ENCODE data around the gene CD1D.
"Not testable (repeated sequence)": the region's sequence is repeated elsewhere in the genome, so short reads cannot be mapped to it uniquely, and the experiment has no call there.

Gene CD1D

DNA sequence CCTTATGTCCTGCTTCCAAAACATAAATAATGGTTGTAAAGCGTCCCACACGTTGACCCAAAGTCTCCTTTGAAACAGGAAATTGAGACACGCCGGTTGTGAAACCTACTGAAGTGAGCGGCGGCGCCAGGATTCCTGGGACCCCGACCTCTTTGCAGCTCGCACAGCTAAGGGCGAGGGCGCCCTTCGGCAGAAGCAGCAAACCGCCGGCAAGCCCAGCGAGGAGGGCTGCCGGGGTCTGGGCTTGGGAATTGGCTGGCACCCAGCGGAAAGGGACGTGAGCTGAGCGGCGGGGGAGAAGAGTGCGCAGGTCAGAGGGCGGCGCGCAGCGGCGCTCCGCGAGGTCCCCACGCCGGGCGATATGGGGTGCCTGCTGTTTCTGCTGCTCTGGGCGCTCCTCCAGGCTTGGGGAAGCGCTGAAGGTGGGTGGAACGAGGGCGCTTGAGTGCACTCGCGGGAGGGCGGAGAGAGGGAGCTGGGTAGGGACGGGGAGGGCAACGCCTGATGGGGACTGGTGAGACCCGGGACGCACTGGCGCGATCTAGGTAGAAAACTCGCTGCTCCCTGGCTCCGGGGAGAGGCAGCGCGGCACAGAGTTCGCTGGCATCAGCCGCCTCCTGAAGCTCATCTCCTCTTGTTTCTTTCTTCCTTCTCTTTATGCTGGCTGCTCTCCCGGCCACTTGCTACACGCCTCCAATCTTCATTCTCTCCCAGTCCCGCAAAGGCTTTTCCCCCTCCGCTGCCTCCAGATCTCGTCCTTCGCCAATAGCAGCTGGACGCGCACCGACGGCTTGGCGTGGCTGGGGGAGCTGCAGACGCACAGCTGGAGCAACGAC, at the start of gene CD1D:
Gene CD1D, plus strand, starts transcription at position 155 of the 836 bp plus-strand sequence. Its CDS starts 207 bp downstream, at position 362.
- DNase-seq (ENCODE audit: low read depth) = no peak

DNA sequence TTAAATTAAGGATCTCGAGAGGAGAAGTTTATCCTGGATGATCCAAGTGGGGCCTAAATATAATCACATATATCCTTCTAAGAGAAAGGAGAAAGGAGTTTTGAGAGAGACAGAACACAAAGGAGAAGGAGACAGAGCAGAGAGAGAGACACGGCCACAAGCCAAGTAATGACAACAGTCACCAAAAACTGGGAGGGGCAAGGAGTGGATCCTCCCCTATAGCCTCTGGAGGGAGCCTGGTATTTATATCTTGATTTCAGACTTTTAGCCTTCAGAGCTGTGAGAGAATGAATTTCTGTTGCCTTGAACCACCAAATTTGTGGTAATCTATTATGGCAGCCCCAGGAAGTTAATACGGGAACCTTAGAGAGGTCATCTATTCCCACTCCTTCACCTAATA, 49.5 kb upstream of the CD1D start:
- DNase-seq (ENCODE audit: low read depth) = no peak

DNA sequence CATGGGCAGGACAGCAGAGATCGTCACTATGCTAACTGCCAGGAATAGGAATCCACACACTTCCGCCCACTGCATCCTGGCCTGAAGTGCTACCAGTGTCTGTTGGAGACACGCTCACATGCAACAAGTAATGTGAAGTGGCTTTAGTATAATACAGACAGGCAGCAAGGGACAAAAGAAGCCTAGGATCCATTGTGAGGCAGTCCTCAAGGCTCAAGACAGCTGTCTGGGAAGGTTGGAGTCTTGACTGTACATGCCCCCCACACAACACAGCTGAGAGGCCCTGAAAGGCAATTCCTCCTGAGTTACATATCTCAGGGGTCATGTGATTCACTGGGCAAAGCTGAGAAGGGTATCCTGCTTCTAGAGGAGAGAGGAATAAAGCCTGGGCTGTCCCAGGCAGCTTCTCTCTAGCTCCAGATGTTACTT, 39.9 kb upstream of the CD1D start:
- DNase-seq (ENCODE audit: low read depth) = no peak

DNA sequence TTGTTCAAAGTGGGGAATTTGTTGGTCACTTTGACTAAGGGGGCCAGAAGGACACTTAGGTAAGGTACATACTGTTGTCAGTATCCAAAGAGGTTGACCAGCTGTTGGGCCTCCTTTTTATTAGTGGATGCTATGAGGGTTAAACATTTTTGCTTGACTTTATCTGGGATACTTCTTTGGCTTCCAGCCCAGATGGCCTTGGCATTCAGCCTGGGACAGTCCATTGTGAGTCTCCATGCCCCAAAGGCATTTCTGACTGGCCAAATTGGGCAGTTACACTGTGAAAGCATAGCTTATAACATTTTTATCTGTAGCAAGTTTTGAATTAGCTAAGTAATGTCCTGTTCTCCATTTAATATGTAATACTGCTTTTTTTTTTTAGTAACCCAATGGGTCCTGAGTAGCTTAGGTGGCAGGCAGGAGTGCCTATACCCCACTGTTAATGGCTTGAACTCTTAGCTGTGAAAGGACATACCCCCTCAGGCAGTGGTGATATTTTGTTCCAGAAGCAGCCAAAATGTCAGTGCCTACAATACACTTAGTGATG, 35.4 kb upstream of the CD1D start:
- no peak for DNase-seq (ENCODE audit: low read depth)

DNA sequence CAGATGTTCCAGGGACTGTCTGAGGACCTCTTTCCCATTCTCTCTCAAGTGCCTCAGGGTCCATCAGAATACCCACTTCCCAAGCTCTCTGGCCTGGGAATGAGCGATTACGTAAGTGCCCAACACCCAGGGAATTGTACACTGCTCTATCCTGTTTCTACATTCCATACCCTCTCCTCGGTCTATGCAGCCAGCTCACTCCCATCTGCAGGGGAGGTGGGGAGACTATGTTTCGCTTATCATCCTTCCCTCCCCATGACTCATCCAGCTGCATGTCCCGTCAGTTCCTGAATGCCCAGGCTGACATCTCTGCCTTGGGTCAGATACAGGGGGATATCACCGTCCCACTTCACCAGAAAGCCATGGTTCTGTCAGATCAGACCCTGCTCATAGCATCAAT, 34.5 kb upstream of the CD1D start:
- DNase-seq (ENCODE audit: low read depth) = no peak

DNA sequence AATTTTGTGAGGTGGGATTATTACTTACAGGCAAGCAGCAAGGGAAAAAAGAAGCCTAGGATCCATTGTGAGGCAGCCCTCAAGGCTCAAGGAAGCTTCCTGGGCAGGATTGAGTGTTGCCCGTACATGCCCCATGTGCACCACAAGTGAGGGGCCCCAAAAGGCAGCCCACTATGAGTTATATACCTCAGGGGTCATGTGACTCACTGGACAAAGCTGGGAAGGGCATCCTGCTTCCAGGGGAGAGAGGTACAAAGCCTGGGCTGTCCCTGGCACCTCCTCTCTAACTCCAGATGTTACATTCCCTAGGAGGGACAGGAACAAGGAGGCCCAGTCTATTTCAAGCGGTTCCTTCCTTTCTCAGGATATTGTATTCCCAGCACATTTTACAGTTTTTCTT, 34.0 kb upstream of the CD1D start:
- no peak for DNase-seq (ENCODE audit: low read depth)

DNA sequence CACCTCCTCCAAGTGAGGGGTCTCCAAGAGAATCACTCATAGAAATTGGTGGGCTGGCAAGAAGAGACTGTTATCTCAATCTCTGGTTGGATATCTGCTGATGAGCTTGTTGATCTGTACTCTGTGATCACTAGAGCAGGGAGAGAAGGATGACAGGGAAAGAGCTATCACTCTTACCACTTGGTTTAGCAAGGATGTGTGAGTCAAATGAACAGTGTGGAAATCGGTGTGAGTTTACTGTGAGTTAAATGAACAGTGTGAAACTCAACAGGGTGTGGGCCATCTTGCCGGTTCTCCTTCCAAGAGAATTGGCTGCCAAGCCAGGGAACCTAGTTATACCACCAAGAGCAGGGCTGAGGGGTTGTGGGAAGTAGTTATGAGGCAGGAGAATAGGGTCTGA, 33.3 kb upstream of the CD1D start:
- DNase-seq (ENCODE audit: low read depth) = no peak

DNA sequence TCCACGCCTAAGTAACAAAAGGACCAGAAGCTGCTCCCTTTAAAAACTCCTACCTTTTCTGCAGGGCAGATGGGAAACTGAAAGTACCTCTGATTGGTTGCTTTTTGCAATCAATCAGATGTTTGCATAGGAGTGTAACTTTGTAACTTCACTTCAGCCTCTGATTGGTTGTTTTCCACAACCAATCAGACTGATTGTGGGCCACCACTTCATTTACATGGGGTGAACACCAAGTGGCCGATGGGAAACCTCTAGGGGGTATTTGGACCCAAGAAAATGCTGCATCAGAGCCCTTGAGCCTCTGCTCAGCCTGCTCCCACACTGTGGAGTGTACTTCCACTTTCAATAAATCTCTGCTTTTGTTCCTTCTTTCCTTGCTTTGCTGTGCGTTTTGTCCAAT, 32.8 kb upstream of the CD1D start:
- DNase-seq (ENCODE audit: low read depth) = no peak

DNA sequence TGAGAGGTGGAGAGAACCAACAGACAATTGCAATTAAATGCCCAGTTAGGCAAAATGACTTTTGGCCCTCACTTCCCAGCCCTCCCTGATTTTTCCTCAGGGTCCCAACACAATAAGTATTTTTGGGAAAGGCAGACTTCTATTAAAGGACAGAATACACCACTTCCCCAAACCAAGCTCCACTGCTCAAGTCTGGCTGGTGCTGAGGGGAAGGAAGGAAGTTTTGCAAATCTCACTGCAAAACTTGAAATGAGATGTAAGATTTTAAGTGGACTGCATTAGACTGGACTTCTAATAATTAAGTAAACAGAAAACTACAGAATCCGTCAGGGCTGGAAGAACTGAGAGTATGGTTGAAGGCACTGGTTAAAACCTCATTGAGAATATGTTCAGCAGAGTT, 32.2 kb upstream of the CD1D start:
- no peak for DNase-seq (ENCODE audit: low read depth)

DNA sequence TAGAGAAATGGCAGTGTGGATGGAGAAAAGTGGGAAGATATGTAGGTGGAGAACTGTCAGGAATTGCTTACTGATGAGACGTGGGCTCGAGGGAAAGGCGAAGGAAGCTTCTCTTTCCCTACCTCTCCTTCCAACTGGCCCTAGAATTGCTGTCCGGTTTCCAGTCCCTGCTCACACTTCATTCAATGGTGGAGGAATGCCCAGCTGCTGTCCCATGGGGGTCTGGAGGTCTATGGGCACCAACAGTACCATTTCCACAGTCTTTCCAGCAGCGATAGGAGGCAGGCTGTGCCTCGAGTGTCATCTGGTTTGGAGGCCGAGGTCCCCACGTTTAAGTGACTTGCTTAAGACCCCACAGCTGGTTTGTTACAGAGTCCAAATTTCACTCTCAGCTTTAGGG, 31.5 kb upstream of the CD1D start:
- no peak for DNase-seq (ENCODE audit: low read depth)

DNA sequence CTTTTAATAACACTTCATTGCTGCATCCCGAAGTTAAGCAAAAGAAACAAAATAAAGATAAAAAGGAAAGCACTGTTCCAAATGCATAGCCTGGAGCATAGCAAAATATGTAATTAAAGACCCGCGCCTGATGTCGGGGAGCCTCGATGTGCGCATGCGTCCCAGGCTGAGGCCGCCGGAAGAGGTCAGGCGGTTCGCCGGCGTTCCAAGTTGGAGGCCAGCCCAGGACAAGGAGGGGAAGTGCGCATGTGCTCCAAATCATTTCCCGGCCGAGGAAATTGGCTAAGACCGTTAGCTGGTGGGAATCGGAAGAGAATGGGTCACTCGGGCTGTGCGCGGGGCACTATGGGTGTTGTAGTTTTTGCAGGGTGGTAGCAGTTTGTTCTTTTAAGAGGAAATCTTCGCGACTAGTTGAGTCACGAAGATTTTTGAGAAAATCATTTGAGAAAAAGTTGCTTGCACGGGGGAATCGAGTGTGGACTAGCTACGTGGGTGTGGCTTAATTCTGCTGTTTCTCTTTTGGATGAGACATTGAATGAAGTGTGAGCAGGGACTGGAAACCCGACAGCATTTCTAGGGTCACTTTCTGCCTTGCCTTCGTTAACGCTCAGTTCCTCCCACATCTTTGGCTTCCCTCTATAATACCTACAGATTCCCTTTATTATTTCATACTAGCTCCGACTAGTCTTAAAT, 31.0 kb upstream of the CD1D start:
- DNase-seq (ENCODE audit: low read depth) = peak; percentile 50

DNA sequence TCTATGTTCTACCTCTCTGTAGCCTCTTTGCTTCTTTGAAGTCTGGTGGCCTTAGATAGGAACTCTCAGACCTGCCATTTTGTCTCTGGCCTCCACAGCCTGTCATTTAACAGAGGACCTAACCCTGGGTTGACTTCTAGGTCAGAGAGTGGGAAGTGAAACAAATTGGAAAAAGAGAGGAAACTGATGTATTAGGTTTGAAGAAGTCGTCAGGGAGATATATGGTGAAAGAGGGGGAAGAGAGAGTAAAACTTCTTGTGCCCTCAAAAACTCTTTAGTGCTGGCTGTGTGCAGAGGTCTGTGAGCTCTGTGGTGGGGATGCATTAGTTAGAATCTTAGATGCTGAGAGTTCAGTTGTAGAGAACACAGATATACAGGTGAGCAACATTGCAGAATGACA, 30.2 kb upstream of the CD1D start:
- DNase-seq (ENCODE audit: low read depth) = no peak

DNA sequence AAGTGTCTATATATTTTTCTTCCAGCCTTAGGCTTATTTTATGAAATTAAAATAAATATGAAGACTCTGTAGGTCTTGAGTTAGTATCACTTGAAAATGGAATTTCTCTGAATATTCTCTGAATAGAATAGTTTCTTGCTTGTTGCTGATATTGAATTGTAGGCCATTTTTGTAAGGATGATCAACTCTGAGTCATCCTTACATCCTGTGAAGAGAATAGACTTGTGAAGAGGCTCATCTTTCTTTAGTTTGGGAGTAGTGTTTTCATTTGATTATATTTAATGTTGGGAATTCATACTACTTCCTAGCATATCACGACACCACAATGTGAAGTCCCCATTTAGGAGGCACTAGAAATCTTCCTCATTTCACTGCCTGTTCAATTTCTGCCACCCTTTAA, 27.5 kb upstream of the CD1D start:
- no peak for DNase-seq (ENCODE audit: low read depth)

DNA sequence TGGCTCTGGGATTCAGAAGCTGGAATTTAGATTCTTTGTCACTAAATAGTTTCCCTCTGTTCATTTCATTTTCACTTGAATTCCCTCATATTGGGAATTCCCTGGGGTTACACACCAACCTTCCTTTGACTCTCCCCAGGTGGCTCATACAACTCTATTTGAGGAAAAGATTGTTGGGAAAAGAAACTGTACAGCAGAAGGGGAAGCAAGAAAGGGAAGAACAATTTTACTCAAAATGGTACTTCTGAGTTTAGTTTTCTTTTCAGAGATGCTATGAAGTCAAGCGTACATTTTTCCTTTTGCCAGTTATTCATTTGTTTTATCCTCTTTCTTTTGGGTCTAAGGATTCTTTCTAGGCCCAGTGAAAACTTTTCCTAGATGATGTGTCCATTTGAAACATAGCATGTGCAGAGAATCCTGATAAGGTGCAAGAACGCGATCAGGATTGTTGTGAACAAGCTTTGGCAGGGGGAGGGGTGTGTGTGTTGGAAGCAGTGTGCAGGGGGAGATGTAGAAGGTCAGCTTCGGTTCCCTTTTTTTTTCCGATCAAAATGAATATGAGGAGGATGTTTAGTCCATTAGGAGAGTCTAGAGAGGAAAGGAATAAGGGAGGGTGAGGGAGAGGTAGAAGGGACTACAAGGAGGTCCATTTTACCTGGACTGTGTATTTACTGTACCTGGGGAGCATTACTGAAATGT, 26.8 kb upstream of the CD1D start:
- DNase-seq (ENCODE audit: low read depth) = no peak

DNA sequence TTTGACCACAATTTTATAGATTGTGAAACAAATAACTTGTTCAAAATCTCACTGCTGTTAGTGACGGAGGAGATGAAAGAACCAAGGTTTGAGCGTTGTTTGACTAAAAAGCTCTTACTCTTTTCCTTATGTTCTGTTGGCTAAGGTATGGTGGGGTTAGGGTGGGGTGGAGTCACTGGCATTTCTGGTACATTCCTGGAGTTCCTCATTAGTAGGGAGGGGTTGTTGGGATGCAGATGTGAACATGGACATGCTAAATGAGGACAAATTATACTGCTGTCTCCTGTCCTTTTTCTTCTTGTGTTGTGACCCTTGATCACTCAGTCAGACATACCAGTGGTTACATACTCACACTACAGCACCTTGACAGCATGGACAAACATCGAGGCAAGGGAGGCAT, 26.2 kb upstream of the CD1D start:
- no peak for DNase-seq (ENCODE audit: low read depth)

DNA sequence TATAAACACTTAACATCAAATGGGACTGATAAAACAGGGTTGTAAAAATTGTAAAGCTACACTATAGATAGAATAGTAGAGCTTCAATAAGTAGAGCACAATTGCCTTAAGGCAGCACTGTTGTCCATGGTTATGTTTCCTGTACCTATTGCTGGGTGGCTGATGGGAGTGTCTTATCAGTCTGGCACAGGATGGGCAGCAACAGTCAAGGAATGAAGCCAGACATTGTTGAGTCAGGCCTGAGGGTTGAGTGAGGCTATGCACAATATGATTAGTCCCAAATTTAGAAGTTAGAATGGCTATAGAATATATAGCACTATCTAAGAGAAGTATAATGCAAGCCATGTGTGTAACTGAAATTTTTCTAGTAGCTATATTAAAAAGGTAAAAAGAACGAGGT, 25.0 kb upstream of the CD1D start:
- no peak for DNase-seq (ENCODE audit: low read depth)

DNA sequence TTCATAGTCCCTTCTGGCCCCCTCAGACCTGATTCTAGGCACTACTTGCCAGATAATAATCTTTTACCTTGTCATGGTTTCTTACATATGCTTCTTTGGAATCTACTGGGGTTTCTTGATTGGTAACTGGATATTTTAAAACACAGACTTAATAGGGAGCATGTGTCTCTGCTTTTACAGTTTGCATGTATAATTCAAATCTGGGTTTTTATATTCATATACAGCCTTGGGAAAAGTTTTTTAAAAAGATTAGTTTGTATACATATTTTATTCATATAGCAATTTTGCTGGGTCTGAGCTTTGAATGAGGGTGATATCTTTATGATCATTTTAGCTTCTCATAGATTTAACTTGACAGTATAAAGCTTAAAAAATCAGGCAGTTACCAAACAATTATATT, 21.1 kb upstream of the CD1D start:
- DNase-seq (ENCODE audit: low read depth) = no peak

DNA sequence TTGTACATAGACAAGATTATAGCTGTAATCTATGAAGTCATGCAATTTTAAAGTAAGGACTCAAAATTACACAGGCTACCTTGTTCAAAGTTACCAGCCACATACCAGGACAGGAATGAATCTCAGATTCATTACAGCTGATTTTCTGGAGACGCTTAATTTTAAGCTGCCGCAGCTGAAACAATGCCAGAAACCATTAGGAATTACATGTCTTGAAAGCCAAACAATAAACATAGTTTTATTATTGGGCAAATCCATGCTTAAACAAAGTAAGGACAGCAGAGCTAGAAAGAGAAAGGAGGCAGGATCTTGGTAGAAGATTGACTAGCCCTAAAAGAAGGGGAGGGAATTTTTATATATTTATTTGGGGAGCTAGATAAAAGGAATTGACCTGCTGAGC, 19.2 kb upstream of the CD1D start:
- DNase-seq (ENCODE audit: low read depth) = no peak

DNA sequence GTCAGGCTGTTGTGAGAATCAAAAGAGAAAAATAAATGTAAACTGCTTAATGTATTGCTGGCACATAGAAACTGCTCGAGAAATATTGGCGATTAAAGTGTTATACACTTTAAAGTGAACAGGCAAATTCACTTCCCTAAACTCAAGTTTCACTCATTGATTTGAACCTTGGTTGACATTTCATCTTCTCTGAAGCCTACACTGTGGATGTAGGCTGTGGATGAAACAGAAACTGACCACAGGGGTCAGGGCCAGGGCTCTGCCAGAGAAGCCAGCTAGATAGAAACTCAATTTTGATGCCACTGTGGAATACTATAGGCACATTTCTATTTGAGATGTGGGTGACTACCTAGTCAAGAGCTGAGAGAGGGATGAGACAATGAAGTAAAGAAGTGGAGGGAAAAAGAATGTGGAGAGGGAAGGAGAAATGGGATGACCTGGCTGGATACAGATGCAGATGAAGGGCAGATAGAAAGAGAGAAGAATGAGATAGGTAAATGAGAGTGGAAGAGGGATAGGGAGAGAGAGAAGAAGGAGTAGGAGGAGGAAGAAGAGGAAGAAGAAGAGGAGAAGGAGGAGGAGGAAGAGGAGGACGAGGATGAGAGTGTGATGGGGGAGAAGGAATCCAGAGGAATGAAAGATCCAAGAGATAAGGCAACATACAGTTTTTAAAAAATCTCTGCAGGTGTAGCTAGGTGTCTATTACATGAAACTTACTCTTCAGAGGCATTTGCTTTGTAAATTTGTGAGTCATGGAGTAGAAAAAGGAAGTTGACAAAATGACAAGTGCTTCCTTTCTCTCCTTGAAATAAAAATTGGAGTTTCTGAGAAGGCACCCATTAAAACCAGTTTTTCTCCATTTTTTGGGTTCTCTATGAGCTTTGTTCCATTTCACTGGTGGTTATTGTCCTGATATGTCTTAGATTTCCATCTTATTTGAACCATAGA, 17.4 kb upstream of the CD1D start:
- DNase-seq (ENCODE audit: low read depth) = no peak

DNA sequence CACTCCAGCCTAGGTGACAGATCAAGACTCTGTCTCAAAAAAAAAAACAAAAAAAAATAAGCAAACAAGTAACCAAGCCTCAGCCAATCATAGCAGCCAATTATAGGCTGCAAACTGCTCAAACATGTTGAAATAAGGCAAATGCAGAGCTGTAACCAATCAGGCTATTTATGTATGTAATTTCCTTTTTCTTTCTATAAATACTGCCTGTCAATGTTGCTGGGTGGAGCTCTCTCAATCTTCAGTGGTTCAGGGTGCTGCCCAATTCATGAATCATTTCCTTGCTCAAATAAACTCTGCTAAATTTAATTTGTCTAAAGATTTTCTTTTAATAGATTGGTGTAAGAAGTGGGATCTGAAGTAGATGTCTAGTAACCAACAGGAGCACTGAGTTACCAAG, 11.6 kb upstream of the CD1D start:
- DNase-seq (ENCODE audit: low read depth) = no peak

DNA sequence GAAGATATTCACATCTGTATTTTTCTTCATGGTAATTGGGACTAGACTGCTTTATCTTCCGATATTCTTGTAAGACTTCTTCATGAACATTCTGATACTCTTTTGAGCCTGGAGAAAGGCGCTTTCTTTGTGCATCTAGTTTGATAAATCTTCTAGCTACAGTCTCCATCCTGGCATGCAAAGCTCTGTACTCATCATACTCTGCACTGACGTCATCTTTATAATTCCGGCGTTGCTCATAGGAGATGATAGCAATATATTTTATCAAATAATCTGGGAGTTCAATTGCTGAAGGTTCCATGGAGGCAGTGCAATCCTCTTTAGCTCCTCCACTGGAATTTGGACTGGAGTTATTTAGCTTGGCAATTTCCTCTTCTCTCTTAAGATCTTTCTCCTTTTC, 4.8 kb upstream of the CD1D start:
- not testable (repeated sequence) for DNase-seq (ENCODE audit: low read depth)

DNA sequence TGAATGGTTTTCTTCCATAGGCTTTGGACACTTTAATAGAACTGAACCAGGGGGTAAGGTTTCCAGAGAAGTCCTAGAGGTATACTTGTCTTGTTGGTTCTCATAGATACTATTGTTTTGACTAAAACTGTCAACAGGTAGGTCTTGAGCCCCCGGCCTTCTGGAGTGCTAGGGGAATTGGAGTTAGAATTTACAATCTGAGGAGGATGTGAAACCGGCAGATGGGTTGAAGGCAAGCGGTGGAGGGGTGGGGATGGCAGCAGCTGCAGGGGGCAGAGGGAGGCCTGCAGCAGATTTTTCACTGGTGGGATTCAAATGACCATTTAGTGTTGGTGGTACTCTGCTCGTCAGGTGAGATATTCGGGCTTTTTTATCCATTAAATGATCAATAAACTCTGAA, 4.3 kb upstream of the CD1D start:
- DNase-seq (ENCODE audit: low read depth) = no peak

Data from stimulated activated CD8-positive, alpha-beta memory T cell treated with anti-CD3 and anti-CD28 coated beads, Interleukin-7, amount 100 ng/mL, for 24 hours (primary cell).